ENCODE data around the gene C2CD2.

C2CD2 gene

DNA sequence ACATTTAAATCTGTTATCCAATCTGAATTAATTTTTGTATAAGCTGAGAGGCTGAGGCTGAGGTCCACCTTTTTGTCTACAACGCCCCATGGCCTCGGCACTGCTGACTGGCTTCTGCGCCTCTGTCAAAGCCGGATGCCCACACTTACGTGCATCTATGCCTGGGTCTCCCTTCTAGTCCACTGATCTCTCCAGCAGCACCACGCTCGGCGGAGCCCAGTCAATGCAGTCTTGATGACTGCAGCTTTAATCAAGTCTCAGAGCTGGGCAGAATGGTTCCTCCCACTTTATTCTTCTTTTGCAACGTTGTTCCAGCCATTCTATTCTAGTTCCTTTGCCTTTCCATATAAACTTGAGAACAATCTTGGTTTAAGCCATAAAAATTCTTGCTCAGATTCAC lies 84.0 kb downstream of the C2CD2 start:
- DNase-seq (ENCODE audit: low read depth in 3 of 3, low spot score in 1 of 3): no peak

DNA sequence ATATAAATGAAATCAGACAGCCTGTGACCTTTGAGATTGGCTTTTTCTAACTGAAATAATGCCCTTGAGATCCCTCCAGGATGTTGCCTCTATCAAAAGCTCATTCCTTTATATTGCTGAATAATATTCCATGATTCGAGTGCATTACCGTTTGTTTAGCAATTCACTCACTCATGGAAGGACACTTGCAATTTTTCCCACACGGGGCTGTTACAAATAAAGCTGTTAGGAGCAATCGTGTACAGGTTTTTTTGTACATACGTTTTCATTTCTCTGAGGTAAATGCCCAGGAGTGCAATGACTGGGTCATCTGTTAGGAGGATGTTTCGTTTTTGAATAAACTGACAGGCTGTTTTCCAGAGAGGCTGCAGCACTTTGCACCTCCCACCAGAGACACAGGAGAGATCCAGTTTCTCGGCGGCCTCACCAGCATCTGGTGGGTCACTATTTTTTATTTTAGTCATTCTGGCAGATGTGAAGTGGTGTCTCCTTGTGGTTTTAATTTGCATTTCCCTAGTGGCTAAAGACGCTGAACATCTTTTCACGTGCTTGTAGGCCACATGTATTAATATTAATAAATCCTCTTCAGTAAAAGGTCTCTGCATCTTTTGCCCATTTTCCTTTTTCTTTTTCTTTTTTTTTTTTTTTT lies 85.6 kb downstream of the C2CD2 start:
- DNase-seq (ENCODE audit: low read depth in 3 of 3, low spot score in 1 of 3): no peak

DNA sequence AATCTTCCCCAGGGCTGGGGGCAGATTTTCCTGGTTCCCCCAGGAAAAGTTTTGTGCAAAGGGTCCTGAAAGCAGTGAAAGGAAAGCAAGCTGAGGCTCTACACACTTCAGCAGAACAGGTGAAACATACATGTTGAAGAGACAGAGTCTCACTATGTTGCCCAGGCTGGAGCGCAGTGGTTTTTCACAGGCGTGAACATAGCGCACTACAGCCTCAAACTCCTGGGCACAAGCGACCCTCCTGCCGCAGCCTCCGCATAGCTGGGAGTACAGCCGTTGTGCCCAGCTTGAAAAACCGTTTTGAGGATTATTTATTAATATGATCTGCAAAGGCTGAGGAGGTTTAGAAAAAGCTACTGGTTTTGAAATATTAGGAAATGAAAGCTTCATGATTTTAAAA lies 86.5 kb downstream of the C2CD2 start:
- no peak for DNase-seq (ENCODE audit: low read depth in 3 of 3, low spot score in 1 of 3)

DNA sequence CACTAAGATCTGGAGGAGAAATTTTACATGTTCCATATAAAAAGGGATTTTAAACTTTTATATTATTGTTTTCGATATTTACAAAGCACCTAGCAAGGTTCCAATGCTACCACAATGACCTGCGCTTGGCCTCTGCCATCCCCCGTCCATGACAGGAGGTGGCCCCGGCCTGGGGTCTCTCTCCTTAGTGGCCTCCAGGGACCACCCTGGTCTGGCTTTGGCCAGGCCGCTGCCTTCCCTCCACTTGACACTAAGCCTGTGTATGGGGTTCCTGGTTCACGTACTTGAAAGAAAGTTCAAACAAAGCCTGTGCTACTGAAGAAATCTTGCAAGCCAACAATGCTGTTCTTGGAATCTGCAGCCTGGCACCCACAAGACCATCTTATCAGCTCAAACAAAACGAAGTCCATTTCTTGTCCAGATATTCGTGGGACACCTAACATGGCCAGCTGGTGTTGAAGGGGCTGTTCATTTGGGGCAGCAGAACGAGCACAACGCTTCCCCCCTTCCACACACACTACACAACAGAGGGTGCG lies 87.5 kb downstream of the C2CD2 start:
- no peak for DNase-seq (ENCODE audit: low read depth in 3 of 3, low spot score in 1 of 3)

DNA sequence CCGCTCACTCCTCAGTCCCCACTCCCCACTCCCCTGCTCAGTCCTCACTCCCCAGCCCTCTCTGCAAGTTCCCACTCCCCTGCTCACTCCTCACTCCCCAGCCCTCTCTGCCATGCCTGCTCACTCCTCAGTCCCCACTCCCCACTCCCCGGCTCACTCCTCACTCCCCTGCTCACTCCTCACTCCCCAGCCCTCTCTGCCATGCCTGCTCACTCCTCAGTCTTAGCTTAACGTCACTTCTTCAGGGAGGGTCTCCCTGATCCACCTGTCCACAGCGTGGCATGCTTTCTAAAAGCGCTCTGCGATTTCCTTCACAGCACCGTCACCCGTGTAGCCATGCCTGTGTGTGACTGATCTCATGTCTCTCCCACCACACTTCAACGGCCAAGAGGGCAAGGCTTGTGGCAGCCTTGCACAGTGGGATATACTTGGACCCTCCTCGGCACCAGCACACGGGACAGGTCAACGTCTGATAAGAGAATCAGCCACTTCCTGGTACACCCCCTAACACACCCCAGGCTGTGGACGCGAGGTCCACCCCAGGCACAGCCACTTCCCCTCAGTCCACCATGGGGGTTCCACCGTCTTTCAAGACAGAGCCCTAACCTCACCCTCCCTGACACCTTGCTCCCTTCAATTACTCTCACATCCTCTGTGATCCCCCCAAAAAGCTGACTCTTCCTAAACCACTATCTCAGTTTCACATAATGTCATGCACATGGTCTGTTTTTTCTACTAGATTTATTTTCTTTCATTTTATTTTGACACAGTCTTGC lies 88.6 kb downstream of the C2CD2 start:
- DNase-seq (ENCODE audit: low read depth in 3 of 3, low spot score in 1 of 3): no peak

DNA sequence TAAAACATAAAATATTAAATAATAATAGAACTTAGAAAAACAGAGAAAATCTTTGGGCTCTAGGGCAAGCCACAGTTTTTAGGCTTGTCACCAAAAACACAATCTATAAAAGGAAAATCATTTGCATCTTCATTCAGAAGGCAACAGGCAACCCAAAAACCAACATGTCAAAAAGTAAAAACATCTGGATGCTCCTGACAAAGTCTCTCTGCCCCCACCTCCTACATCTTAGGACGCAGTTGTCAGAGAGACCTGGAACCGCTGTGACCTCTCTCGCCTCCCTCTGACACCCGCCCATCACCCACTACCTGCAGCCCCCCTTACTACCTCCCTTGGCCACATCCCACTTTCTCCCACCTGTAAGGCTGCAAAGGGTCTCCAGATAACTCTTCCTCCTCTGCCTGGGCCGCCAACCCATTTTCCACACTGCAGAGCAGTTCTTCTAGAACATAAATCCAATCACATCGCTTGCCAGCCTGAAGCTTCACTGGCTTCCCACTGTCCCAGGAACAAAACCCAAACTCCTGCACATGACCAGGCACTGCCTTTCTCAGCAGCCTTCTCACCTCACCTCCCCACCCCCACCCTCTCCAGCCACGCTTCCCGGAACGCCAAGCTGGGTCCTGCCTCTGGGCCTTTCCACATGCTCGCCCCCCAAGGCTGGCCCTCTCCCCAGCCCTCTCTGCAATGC lies 89.4 kb downstream of the C2CD2 start:
- DNase-seq (ENCODE audit: low read depth in 3 of 3, low spot score in 1 of 3): no peak

DNA sequence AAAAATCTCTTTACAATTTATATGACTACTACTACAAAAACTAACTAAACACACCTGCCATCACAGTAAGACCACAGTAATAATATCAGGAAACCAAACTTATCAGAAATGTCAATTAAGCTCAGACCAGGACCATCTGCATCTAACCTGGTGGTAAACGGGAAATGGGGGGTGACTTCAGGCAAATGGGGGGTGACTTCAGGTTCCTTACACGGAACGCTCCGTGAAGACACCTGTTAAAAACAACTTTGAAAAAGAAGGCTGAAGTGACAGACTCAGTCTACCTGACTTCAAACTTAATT lies 90.4 kb downstream of the C2CD2 start:
- DNase-seq (ENCODE audit: low read depth in 3 of 3, low spot score in 1 of 3): no peak

DNA sequence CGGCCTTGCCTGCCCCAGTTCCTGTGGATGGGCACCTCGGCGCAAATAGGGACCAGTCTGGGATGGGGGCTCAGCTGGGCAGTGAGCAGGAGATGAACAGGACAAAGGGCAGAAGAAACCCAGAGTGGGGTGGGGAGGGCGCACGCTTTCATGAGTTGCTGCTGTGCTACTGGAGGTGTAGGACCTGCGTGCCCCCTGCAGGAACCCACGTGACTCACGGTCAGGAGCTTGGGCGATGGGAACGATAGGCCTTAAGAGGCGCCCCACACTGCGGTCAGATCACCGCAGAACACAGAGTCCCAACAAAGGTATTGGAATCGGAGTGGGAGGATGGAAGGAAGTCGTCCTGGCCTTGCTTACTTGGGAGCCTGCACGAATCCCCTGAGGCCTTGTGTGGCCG lies 91.8 kb downstream of the C2CD2 start:
- no peak for DNase-seq (ENCODE audit: low read depth in 3 of 3, low spot score in 1 of 3)

DNA sequence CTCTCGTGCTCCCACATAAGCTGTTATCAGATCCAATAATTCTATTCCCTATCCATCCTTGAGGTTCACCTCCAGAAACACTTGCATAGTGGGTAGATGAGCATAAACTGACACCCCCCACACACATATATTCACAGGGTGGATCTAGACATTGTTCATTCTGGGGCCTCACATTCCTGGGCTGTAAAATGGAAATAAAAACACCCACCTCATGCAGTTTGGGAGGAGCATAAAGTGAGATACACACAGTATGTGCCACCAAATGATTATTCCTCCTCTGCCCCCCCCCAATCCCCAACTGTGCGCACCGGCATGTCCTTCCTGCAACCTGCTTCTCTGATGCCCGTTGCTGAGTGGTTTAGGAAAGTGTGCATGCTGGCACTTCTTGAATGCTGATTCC lies 92.6 kb downstream of the C2CD2 start:
- DNase-seq (ENCODE audit: low read depth in 3 of 3, low spot score in 1 of 3): no peak

DNA sequence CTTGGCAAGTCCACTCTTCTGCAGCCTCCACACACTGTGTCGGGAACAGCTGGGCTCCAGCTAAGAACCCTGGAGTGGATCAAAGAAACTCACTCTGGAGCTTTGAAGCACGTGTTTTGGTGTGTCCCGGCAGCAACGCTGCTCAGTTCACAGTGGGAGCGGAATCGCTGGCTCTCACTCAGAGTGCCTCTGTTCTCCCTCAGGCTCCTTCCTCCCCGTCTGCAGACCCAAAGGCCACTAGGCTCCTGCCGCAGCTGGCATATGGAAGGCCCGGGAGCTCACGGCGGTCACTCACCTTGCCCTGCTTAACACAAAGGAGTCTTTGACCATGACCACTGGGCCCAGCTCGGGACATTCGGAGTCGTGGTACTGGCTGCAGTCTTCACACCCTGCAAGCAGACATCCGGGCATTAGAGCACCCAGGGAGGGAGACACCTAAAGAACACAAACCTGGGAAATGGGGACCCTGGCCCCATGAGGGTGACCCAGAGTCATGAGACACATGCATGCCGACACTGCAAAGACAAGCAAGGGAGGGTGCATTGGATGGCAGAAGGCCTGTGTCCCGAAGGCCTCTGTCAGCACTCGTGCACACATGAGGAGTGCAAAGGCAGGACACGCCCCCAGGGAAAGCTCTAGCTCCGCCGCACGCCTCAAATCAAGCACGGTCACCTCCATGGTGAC lies 94.4 kb downstream of the C2CD2 start:
- DNase-seq (ENCODE audit: low read depth in 3 of 3, low spot score in 1 of 3): no peak

DNA sequence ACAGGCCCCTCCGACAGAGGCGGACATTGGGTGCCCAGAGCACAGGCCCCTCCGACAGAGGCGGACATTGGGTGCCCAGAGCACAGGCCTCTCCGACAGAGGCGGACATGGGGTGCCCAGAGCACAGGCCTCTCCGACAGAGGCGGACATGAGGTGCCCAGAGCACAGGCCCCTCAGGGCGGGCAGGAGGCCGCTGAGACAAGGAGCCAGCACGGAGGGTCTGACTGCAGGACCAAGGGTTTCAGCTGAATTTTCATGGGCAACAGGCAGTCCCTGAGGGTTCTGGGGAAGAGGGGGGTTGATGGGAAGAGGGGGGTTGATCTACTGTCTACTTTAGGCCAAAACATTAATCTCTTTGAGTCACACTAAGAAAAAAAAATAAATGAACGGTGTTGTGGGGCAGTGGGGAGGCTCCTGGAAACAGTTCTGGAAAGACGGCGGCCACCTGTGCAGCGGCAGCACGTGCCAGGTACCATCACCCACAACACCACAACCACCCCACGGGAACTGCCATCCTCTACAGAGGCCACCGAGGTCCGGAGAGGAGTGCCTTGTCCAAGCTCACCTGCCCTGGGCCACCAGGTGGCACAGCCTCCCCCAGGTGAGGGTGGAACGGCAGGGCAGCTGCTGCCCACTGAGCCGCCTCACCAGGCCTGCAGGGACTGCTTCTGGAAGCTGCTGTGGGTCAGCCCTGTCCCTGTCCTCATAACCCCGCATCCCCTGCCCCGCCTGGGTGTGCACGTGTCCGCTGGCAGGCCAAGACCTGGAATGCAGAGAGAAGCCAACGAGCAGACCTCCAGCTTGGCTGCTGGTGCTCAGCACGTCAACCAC lies 95.1 kb downstream of the C2CD2 start:
- no peak for DNase-seq (ENCODE audit: low read depth in 3 of 3, low spot score in 1 of 3)

DNA sequence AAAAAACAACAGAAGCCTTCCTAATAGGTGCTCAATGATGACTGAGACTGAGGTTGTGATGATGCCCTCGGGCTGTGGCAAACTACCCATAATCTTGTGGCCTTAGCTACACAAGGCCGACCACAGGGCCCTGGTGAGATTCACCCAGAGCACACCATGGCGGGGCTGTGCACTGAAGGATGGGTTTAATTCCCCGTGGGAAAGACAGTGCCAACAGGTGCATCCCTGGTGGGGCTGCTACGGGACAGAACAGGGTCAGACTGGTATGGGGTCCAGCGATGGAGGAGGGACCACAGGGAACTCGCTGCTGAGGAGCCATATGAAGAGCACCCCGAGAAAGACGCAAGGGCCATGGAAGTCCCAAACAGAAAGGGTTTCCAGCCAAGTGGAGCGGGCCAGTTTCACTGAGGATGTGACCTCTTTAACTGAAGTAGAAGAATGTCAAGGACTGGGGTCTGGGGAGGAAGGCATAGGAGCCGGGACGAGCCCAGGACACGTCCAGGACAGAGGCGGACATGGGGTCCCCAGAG lies 96.0 kb downstream of the C2CD2 start:
- no peak for DNase-seq (ENCODE audit: low read depth in 3 of 3, low spot score in 1 of 3)

DNA sequence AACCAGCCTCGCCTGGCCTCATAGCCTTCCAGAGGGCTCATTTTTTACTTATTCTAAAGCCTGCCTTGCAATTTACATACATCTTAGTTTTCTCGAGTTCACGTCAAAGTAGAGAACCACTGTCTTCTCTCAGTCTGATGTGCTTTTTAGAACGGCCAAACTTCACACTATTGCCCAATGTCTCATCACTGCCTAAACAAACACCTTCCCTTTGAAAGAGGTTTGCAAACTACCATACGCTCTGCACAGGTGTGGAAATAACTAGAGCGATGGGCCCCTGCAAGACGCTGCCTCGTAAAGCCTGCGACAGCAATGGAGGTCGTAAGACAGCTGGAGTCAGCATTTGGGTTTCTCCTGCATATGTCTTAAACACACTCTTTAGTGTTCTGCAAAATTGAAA lies 97.2 kb downstream of the C2CD2 start:
- DNase-seq (ENCODE audit: low read depth in 3 of 3, low spot score in 1 of 3): no peak

DNA sequence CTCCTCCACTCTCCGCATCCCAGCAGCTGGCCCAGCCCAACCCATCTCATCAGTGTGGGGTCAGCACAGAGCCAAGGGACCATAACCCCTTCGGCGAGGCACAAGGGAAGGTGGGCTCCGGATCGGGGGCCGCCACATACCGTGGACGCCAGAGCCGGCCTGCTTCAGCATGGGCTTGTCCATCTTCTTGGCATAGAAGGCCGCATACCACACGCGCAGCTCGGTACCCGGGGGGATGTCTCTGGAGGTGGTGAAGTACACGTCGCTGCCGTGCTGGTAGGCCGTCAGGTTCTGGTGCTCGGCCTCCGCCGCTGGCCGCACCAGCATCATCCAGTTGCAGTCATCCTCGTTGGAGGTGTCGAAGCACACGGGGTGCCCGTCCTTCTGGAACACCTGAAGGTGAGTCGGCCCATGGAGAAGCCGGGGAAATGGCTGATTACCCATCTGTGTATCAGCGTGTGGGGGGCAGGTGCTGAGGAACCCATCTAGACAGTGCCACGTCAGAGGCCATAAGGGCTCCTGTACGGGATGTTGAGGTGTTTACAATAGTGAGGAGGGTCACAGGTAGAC lies 99.3 kb downstream of the C2CD2 start:
- DNase-seq (ENCODE audit: low read depth in 3 of 3, low spot score in 1 of 3): no peak

DNA sequence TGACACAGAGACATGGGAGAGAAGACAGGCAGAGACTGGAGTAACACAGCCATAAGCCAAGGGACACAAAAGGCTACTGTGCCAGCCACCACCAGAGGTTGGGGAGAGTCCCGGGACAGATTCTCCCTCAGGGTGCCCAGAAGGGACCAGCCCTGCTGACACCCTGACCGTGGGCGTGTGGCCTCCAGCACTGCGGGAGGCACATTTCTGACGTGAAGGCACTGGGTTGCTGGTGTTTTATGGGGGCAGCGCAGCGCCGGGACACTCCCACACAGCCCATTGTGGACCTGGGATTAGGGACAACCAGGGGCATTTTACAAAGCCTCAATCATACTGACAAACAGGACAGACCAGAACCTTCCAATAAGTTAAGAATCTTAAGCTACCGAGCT lies 100.9 kb downstream of the C2CD2 start:
- no peak for DNase-seq (ENCODE audit: low read depth in 3 of 3, low spot score in 1 of 3)

DNA sequence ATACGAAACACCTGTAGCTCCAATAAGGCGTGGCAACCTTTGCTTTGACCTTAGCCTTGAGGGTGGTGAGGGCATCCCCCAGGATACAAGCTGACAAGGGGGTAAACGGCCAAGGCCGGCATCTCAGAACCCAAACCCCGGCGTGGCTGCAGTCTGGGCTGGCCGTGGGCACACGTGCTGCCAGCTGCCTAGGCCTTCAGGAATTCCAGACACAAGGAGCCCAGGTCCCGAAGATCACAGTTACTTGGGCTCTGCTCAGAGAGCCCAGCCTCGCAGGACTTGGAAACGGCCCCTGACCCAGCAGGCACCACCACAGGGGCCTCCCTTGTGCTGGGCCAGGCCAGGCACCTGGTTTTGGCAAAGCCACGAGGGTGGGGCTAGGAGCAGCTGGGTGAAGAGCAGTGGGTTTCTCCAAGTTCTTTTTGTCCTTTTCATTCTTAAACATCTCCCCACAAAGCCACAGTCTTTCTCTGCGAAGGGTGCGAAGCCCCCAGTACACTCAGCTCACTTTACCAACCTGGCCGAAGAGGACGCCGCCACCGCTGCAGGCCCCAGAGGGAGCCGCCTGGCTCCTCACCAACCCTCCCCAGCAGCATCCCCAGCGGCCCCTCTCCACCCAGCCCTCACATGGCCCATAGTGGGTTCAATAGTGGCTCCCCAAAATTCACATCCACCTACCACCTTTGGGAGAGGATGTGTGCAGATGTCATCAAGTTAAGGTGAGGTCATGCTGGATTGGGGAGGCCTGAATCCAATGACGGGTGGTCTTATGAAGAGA lies 101.5 kb downstream of the C2CD2 start:
- no peak for DNase-seq (ENCODE audit: low read depth in 3 of 3, low spot score in 1 of 3)

DNA sequence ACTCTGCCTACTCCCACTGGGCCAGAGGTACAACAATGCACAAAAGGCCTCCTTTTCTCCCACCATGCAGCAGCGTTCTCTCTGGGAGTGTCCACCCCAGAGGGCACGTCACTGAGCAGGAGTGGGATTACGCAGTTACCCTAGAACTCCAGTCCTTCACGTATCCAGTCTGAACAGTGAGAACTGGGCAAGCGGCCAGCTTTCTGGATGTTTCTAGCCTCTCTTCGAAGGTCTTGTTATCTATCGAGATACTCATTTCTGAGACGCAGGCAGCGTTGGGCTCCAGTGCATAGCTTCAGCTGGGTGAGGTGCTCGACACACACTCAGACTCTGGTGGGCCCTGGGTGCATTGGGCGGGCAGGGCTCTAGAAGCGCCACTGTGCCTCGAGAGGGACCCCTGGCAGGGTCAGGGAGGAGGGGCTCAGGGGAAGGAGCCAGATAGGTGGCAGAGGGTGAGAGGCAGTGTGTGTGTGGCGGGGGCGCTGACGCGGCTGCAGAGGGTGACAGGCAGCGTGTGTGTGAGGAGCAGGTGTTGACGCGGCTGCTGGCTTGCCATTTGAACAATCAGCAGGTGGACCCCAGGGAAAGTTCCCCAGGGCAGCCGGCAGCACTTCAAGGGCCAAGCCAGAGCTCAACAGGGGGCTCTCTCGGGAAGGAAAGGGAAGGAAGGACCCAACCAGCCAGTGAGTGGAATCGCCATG lies 102.6 kb downstream of the C2CD2 start:
- DNase-seq (ENCODE audit: low read depth in 3 of 3, low spot score in 1 of 3): no peak

DNA sequence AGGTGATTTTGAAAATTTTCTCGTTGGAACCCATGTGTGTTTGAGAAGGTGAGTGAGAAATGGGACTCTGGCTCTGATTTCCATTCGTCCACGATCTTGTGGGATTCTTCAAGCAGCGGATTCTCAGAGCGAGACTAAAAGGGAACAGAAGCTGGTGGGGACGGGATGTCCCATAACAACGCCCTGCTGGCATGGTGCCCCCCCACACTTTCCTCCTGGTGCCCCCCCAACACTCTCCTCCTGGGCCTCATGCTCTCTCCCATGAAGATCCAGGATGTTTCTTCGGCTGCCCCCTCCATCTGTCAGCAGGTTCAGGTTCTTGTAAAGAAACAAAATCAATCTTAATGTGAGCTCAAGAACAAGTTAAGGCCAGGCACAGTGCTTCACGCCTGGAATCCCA lies 103.7 kb downstream of the C2CD2 start:
- no peak for DNase-seq (ENCODE audit: low read depth in 3 of 3, low spot score in 1 of 3)

Data from stimulated activated CD4-positive, alpha-beta T cell treated with anti-CD3 and anti-CD28 coated beads, TNF-alpha, amount 100 ng/mL, for 1 hour (primary cell).